DND-41 (cell line): ENCODE results near the gene SAMD9.

ENCODE experiments used
- ATAC-seq: fragments of 200-7000 bp; cut with Tn5 transposase; 3 replicates; pipeline ENCODE4 v1.9.1; 2021; ENCODE audit warnings: low read depth; ENCODE audit not compliant: insufficient read depth
- DNase-seq: peaks from one replicate; pipeline ENCODE4 v3.0.0-alpha.2; 2020
- H2AFZ ChIP-seq: 2 replicates; pipeline ENCODE4 v1.6.0; 2012; ENCODE audit warnings: low read depth, low read length
- H3K27ac ChIP-seq: 2 replicates; pipeline ENCODE4 v1.5.1; 2012; ENCODE audit warnings: low read length, inconsistent platforms
- H3K27me3 ChIP-seq: fragments of 200-600 bp; sonication (generic); 2 replicates; pipeline ENCODE4 v1.6.0; 2012; ENCODE audit warnings: low read length, mild to moderate bottlenecking, inconsistent platforms; ENCODE audit not compliant: insufficient read depth, poor library complexity
- H3K36me3 ChIP-seq: 2 replicates; pipeline ENCODE4 v1.5.1; 2012; ENCODE audit warnings: low read length, inconsistent platforms; ENCODE audit not compliant: insufficient read depth
- H3K4me1 ChIP-seq: 2 replicates; pipeline ENCODE4 v1.5.1; 2012; ENCODE audit warnings: mild to moderate bottlenecking, low read length; ENCODE audit not compliant: insufficient read depth
- H3K4me2 ChIP-seq: 2 replicates; pipeline ENCODE4 v1.6.0; 2012; ENCODE audit warnings: mild to moderate bottlenecking, moderate library complexity, low read length, inconsistent platforms; ENCODE audit not compliant: insufficient read depth
- H3K4me3 ChIP-seq, 2 experiments: fragments of 200-600 bp in 1 of 2; shearing (Covaris generic) in 1 of 2; 2 replicates each; pipeline ENCODE4 v1.5.1; 2012 to 2016; ENCODE audit warnings: inconsistent platforms in 2 of 2, low read length in 2 of 2, mild to moderate bottlenecking in 2 of 2, low read depth in 1 of 2, moderate library complexity in 1 of 2
- H3K79me2 ChIP-seq: 2 replicates; pipeline ENCODE4 v1.6.0; 2012; ENCODE audit warnings: low read length, inconsistent platforms; ENCODE audit not compliant: insufficient read depth
- H3K9ac ChIP-seq: 2 replicates; pipeline ENCODE4 v1.6.0; 2012; ENCODE audit warnings: low read depth, mild to moderate bottlenecking, inconsistent platforms, low read length, moderate library complexity
- H3K9me3 ChIP-seq: 2 replicates; pipeline ENCODE4 v1.5.1; 2012; ENCODE audit warnings: low read length, moderate library complexity, mild to moderate bottlenecking, inconsistent platforms; ENCODE audit not compliant: insufficient read depth, severe bottlenecking
- H4K20me1 ChIP-seq: 2 replicates; pipeline ENCODE4 v1.6.0; 2012; ENCODE audit warnings: low read length; ENCODE audit not compliant: insufficient read depth
- EZH2 ChIP-seq: IDR thresholded peaks from 3 replicates; pipeline ENCODE4 v1.6.1; 2012; ENCODE audit warnings: borderline replicate concordance, low read depth, mild to moderate bottlenecking, moderate library complexity, low read length, inconsistent platforms; ENCODE audit not compliant: severe bottlenecking
- TF ChIP-seq, protein P1 (sequence below): IDR thresholded peaks from 2 replicates; pipeline ENCODE4 v1.5.1; 2012; ENCODE audit warnings: borderline replicate concordance, low read length, moderate library complexity, mild to moderate bottlenecking; ENCODE audit not compliant: poor library complexity, severe bottlenecking; ENCODE audit errors: extremely low read depth

The SAMD9 gene

DNA sequence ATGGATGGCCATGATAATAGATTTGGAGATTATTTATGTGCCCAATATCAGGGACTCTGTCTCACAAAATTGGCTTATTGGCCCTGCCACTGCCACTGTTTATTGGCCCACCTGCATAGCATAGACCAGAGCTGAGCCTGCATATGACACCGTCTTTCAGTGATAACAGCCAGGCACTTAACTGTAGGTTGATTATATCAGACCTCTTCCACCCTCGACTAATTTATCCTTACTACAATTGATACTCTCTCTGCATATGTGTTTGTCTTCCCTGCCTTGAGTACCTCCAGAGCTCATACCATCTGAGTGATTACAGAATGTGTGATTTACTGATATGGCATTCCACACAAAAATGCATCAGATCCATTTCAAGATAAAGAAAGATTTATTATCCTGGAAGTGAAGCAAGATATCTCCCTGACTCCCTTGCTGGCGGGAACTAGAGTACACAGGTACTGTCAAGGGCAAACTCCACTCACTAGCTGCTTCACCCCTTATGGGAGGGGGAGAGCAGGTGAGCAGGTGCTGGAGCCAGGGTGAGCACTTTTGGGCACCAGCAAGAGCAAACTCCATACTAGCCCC lies 43.5 kb upstream of the SAMD9 start:
- ATAC-seq: no peak

DNA sequence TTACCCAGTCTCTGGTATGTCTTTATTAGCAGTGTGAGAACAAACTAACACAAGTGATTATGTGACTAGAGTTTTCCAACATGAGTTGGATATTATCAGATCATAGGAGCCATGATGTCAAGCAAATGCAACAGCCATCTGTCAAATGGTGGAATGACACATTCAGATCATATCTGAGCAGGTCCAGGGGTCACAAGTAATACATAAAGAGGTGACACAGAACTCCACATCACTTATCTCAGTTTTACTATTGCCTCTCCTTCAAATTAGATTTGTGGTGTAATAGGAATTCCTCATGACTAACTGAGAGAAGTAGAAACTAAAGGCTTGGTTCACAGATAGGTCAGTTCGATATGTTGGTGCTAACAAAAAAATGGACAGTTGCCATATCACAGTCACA lies 42.6 kb upstream of the SAMD9 start:
- TF ChIP-seq EZH2: no peak
- TF ChIP-seq, protein P1, sequence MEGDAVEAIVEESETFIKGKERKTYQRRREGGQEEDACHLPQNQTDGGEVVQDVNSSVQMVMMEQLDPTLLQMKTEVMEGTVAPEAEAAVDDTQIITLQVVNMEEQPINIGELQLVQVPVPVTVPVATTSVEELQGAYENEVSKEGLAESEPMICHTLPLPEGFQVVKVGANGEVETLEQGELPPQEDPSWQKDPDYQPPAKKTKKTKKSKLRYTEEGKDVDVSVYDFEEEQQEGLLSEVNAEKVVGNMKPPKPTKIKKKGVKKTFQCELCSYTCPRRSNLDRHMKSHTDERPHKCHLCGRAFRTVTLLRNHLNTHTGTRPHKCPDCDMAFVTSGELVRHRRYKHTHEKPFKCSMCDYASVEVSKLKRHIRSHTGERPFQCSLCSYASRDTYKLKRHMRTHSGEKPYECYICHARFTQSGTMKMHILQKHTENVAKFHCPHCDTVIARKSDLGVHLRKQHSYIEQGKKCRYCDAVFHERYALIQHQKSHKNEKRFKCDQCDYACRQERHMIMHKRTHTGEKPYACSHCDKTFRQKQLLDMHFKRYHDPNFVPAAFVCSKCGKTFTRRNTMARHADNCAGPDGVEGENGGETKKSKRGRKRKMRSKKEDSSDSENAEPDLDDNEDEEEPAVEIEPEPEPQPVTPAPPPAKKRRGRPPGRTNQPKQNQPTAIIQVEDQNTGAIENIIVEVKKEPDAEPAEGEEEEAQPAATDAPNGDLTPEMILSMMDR: no peak
- H2AFZ ChIP-seq: no peak overlapping the region
- H3K36me3 ChIP-seq: no peaks in the 10 kb centered on the region
- peaks cover 4% of the 10 kb centered on the region for H3K27me3 ChIP-seq
- no peak for DNase-seq
- ATAC-seq: no peak
- H4K20me1 ChIP-seq: no peaks in the 10 kb centered on the region
- H3K4me3 ChIP-seq: no peak overlapping the region
- no peak overlapping the region for H3K9ac ChIP-seq
- no peak overlapping the region for H3K27ac ChIP-seq
- H3K4me1 ChIP-seq: no peaks in the 10 kb centered on the region
- peaks cover 16% of the 10 kb centered on the region for H3K9me3 ChIP-seq
- no peaks in the 10 kb centered on the region for H3K79me2 ChIP-seq
- H3K4me2 ChIP-seq: no peak overlapping the region

More for the DNA sequence above, 43.5 kb upstream of the SAMD9 start:
- Histone ChIP-seq H3K4me3 (no peak overlapping the region), H3K27me3 (peaks cover 4% of the 10 kb centered on the region), H2AFZ (no peak overlapping the region), H3K4me2 (no peak overlapping the region), H3K4me1 (no peaks in the 10 kb centered on the region), H3K79me2 (no peaks in the 10 kb centered on the region), H3K36me3 (no peaks in the 10 kb centered on the region), H3K9me3 (peaks cover 16% of the 10 kb centered on the region), H4K20me1 (no peaks in the 10 kb centered on the region), H3K27ac (no peak overlapping the region), H3K9ac (no peak overlapping the region)
- no peak for DNase-seq
- TF ChIP-seq, protein P1: no peak
- TF ChIP-seq EZH2: no peak

DNA sequence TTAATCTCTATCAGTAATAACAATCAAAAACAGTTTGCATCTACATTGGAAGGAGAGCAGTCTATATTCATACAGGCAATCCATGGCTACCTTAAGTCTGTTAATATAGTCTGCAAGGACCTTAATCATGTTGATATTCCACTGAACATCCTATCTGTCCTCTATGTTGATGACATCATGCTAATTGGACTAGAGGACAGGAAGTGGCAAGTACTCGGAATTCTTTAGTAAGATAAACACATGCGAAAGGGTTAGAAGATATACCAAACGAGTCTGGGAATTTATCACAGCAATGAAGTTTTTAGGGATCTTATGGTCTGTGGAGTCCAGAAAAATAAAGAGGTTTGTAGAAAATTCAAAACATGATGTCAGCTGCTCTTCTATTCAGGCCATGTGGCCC lies 41.7 kb upstream of the SAMD9 start:
- Histone ChIP-seq H2AFZ (no peak overlapping the region), H3K4me3 (no peak overlapping the region), H3K9ac (no peak overlapping the region), H4K20me1 (no peaks in the 10 kb centered on the region), H3K79me2 (no peaks in the 10 kb centered on the region), H3K36me3 (no peaks in the 10 kb centered on the region), H3K4me2 (no peak overlapping the region), H3K4me1 (no peaks in the 10 kb centered on the region), H3K27ac (no peak overlapping the region), H3K27me3 (peaks cover 4% of the 10 kb centered on the region), H3K9me3 (peaks cover 16% of the 10 kb centered on the region)
- no peak for TF ChIP-seq EZH2
- TF ChIP-seq, protein P1: no peak
- DNase-seq (no peak), ATAC-seq (no peak)
